Measurements from ENCODE around the gene EIF2B2. TPM values are rescaled to one million over a fixed set of nuclear protein-coding genes. Genes with fewer than 3 reads are reported as not detected.
A peak's percentile ranks its signal among the peaks of the same experiment; 100 is the strongest.

Gene EIF2B2
- total and polyA plus RNA-seq, 9 of the 15 experiments (the other 6 are each of a cell fraction or from before 2014, with no cell fraction given) = 10.6 to 94.1 (median 38.9) TPM

GRCh38 chr14:75002392-75003249 is at the start of gene EIF2B2 (continued):
- TF ChIP-seq USF2 (CRISPR knock-in tag; IDR thresholded peaks at IDR 0.05) (no peak), ZNF696 (CRISPR knock-in tag; conservative IDR thresholded peaks at IDR 0.05) (no peak), NR2F6 (CRISPR knock-in tag; IDR thresholded peaks at IDR 0.05) (no peak), DDX20 (tag; IDR thresholded peaks at IDR 0.05; ENCODE audit: low read depth) (no peak), ZNF146 (CRISPR knock-in tag; IDR thresholded peaks at IDR 0.05; ENCODE audit: unreplicated experiment) (no peak), TAF9B (IDR thresholded peaks at IDR 0.05; ENCODE audit: partially characterized antibody) (no peak), USF1 (CRISPR knock-in tag; IDR thresholded peaks at IDR 0.05) (peak; percentile 73), SIN3B (IDR thresholded peaks at IDR 0.05; ENCODE audit: low read depth) (peak; percentile 88), ZNF431 (CRISPR knock-in tag; IDR thresholded peaks at IDR 0.05) (no peak), CBX5 (IDR thresholded peaks at IDR 0.05; ENCODE audit: borderline replicate concordance, low read depth) (no peak), PREB (CRISPR knock-in tag; IDR thresholded peaks at IDR 0.05) (no peak), HNRNPK (IDR thresholded peaks at IDR 0.05; ENCODE audit: low read depth, low read length, poor library complexity, severe bottlenecking) (no peak), POLR2B (IDR thresholded peaks at IDR 0.05; ENCODE audit: low read depth, partially characterized antibody) (peak; percentile 53), ZNF695 (CRISPR knock-in tag; IDR thresholded peaks at IDR 0.05) (no peak), SP1 (CRISPR knock-in tag; IDR thresholded peaks at IDR 0.05) (peak; percentile 75), ZBTB11 (CRISPR knock-in tag; IDR thresholded peaks at IDR 0.05) (peak in 1 of 3 experiments; percentile 84; a peak in 3 of 6 replicates), ZNF212 (CRISPR knock-in tag; IDR thresholded peaks at IDR 0.05) (no peak), STAT5B (CRISPR knock-in tag; IDR thresholded peaks at IDR 0.05) (no peak), ZNF140 (CRISPR knock-in tag; IDR thresholded peaks at IDR 0.05) (no peak), POU5F1 (IDR thresholded peaks at IDR 0.05; ENCODE audit: borderline replicate concordance, low read depth, low read length, partially characterized antibody) (no peak), FOXM1 (IDR thresholded peaks at IDR 0.05; ENCODE audit: low read depth) (no peak), FOXM1 (CRISPR knock-in tag; IDR thresholded peaks at IDR 0.05; ENCODE audit: low read depth) (no peak), BACH1 (tag; IDR thresholded peaks at IDR 0.05) (no peak)
